HepG2 (cell line): Measurements from ENCODE around the gene BTBD7. TPM values are rescaled to one million over a fixed set of nuclear protein-coding genes. Genes with fewer than 3 reads are reported as not detected.

Experiments used
- ATAC-seq: fragments of 200-7000 bp; cut with Tn5 transposase; 3 replicates; pipeline ENCODE4 v1.9.1; 2020; ENCODE audit warnings: mild to moderate bottlenecking, moderate library complexity
- BruUV-seq: library from RNA; stranded (reverse); fragments of 400-500 nt; replicated peaks from 2 replicates; lab custom pipeline; 2021; lab: Mats Ljungman, UMichigan
- CTCF ChIA-PET: fragments of 300-600 bp; formaldehyde crosslinking; extraction: SDS; loops from one replicate; lab custom pipeline; 2021; ENCODE audit warnings: low total read pairs, inconsistent platforms, low intra/inter-chr PET ratio; lab: Yijun Ruan, JAX
- POLR2A ChIA-PET: fragments of 350-600 bp; sonication (Branson Sonifier 250); formaldehyde crosslinking; loops from one replicate; lab custom pipeline; 2020; ENCODE audit warnings: antibody characterized with exemption, inconsistent platforms; lab: Yijun Ruan, JAX
- DNase-seq: peaks from one replicate; pipeline ENCODE4 v3.0.0-alpha.2; 2015; ENCODE audit warnings: low spot score
- FAIRE-seq: peaks from 3 replicates; lab custom pipeline; 2011; peaks lifted over from hg19 to GRCh38; lab: Jason Lieb, UNC
- H2AFZ ChIP-seq: one replicate; pipeline ENCODE4 v1.6.1; 2011; ENCODE audit warnings: low read length, inconsistent platforms
- H3K27ac ChIP-seq: fragments of 300-600 bp; 3 replicates; pipeline ENCODE4 v1.8.0; 2011; ENCODE audit warnings: mixed run types, mild to moderate bottlenecking, mixed read lengths, low read length, inconsistent platforms; ENCODE audit not compliant: insufficient read depth; ENCODE audit errors: extremely low read length
- H3K27me3 ChIP-seq, 2 experiments: fragments of 200-600 bp in 1 of 2; 2 replicates in 1 of 2; 3 replicates in 1 of 2; pipeline versions ENCODE4 v1.6.0 to v1.8.0; 2011; ENCODE audit warnings: low read length in 2 of 2, mild to moderate bottlenecking in 2 of 2, moderate library complexity in 2 of 2, inconsistent platforms in 1 of 2; ENCODE audit not compliant: insufficient read depth in 2 of 2, control insufficient read depth in 1 of 2
- H3K36me3 ChIP-seq, 2 experiments: fragments of 200-600 bp in 1 of 2; replicated peaks in 1 of 2; 2 replicates in 1 of 2; 3 replicates in 1 of 2; pipeline versions ENCODE4 v1.5.1 to v1.8.0; 2011; ENCODE audit warnings: low read length in 2 of 2, inconsistent platforms in 1 of 2; ENCODE audit not compliant: insufficient read depth in 2 of 2, control insufficient read depth in 1 of 2
- H3K4me1 ChIP-seq: 2 replicates; pipeline ENCODE4 v1.5.1; 2012; ENCODE audit warnings: low read length, inconsistent platforms; ENCODE audit not compliant: insufficient read depth
- H3K4me2 ChIP-seq: 2 replicates; pipeline ENCODE4 v1.6.0; 2011; ENCODE audit warnings: low read depth, low read length, inconsistent platforms
- H3K4me3 ChIP-seq, 3 experiments: fragments of 200-600 bp in 1 of 3; sonication (generic), shearing (Covaris generic) in 1 of 3; replicated peaks in 1 of 3; 2 replicates each; pipeline ENCODE4 v1.5.1; 2011 to 2016; ENCODE audit warnings: low read length in 3 of 3, inconsistent platforms in 2 of 3, low read depth in 2 of 3, mild to moderate bottlenecking in 2 of 3, control low read depth in 1 of 3, mixed read lengths in 1 of 3; ENCODE audit not compliant: insufficient read depth in 1 of 3
- H3K79me2 ChIP-seq: one replicate; pipeline ENCODE4 v1.6.1; 2011; ENCODE audit warnings: low read length, inconsistent platforms; ENCODE audit not compliant: insufficient read depth
- H3K9ac ChIP-seq: 2 replicates; pipeline ENCODE4 v1.6.0; 2011; ENCODE audit warnings: mild to moderate bottlenecking, low read depth, low read length, inconsistent platforms; ENCODE audit not compliant: insufficient read depth
- H3K9me3 ChIP-seq: 2 replicates; pipeline ENCODE4 v1.5.1; 2012; ENCODE audit warnings: mild to moderate bottlenecking, low read length
- H4K20me1 ChIP-seq: 2 replicates; pipeline ENCODE4 v1.6.0; 2011; ENCODE audit warnings: inconsistent platforms, mild to moderate bottlenecking, low read length, moderate library complexity; ENCODE audit not compliant: insufficient read depth
- ETV5 ChIP-seq: IDR thresholded peaks from 2 replicates; pipeline ENCODE4 v1.6.1; 2018; ENCODE audit warnings: missing biosample characterization, missing genetic modification reagents, inconsistent platforms, borderline replicate concordance
- HDAC2 ChIP-seq: sonication (generic); formaldehyde crosslinking; IDR thresholded peaks from 2 replicates; pipeline ENCODE4 v1.4.0; 2020; ENCODE audit warnings: missing genetic modification reagents
- MBNL3 ChIP-seq: fragments of 250-450 bp; sonication (Bioruptor Pico); conservative IDR thresholded peaks from 2 replicates; pipeline ENCODE4 v1.8.0; 2022; ENCODE audit warnings: mild to moderate bottlenecking, inconsistent platforms
- MTF2 ChIP-seq: sonication (generic); formaldehyde crosslinking; IDR thresholded peaks from 2 replicates; pipeline ENCODE4 v1.5.0; 2020; ENCODE audit warnings: missing genetic modification reagents, borderline replicate concordance
- NR1H2 ChIP-seq: sonication (generic); formaldehyde crosslinking; IDR thresholded peaks from 2 replicates; pipeline ENCODE4 v1.8.1; 2022; ENCODE audit warnings: low read depth, missing genetic modification reagents, borderline replicate concordance
- PTBP1 ChIP-seq: fragments of 200-400 bp; formaldehyde crosslinking; IDR thresholded peaks from 2 replicates; pipeline ENCODE4 v1.6.1; 2018; ENCODE audit warnings: low read length, low read depth; ENCODE audit not compliant: poor library complexity, severe bottlenecking
- RARG ChIP-seq: sonication (generic); formaldehyde crosslinking; IDR thresholded peaks from 2 replicates; pipeline ENCODE4 v1.4.0; 2020; ENCODE audit warnings: low read depth, mild to moderate bottlenecking, missing genetic modification reagents
- RELA ChIP-seq: sonication (generic); formaldehyde crosslinking; IDR thresholded peaks from 2 replicates; pipeline ENCODE4 v1.4.0; 2020; ENCODE audit warnings: missing genetic modification reagents
- SOX13 ChIP-seq, 3 experiments: fragments of 450-650 bp in 1 of 3; sonication (generic) in 1 of 3; formaldehyde crosslinking in 1 of 3; IDR thresholded peaks in 2 of 3; conservative IDR thresholded peaks in 1 of 3; 2 replicates each; pipeline versions ENCODE4 v1.5.0 to v1.6.1; 2016 to 2020; ENCODE audit warnings: antibody characterized with exemption in 1 of 3, mild to moderate bottlenecking in 1 of 3, missing compliant biosample characterization in 1 of 3, missing genetic modification reagents in 1 of 3, moderate library complexity in 1 of 3
- SP140L ChIP-seq: sonication (generic); formaldehyde crosslinking; IDR thresholded peaks from 2 replicates; pipeline ENCODE4 v1.4.0; 2020; ENCODE audit warnings: missing genetic modification reagents, borderline replicate concordance
- SRSF1 ChIP-seq: fragments of 200-400 bp; formaldehyde crosslinking; optimal IDR thresholded peaks from 2 replicates; pipeline ENCODE3; 2017; ENCODE audit warnings: mild to moderate bottlenecking, low read depth, low read length, moderate library complexity
- U2AF2 ChIP-seq: fragments of 200-400 bp; formaldehyde crosslinking; IDR thresholded peaks from 2 replicates; pipeline ENCODE4 v1.6.1; 2017; ENCODE audit warnings: low read depth, mild to moderate bottlenecking, low read length
- ZNF12 ChIP-seq: sonication (generic); formaldehyde crosslinking; IDR thresholded peaks from 2 replicates; pipeline ENCODE4 v1.5.0; 2020; ENCODE audit warnings: missing genetic modification reagents
- ZNF629 ChIP-seq: sonication (generic); formaldehyde crosslinking; conservative IDR thresholded peaks from 2 replicates; pipeline ENCODE4 v1.5.0; 2020; ENCODE audit warnings: missing genetic modification reagents
- ZSCAN12 ChIP-seq: sonication (generic); formaldehyde crosslinking; IDR thresholded peaks from 2 replicates; pipeline ENCODE4 v1.9.0; 2021; ENCODE audit warnings: mild to moderate bottlenecking, missing genetic modification reagents
- WGBS: methylation state at CpG from one replicate; pipeline ENCODE4 v1.1.6; 2017; ENCODE audit warnings: low lambda C conversion rate; 5-methylcytosine and 5-hydroxymethylcytosine counted together
- in situ Hi-C: cut with HindIII; loops from 2 replicates; pipeline ENCODE4 v1.10.0; 2017; ENCODE audit warnings: low pct_unique_long_range_greater_than_20kb; ENCODE audit not compliant: extremely low pct_ligation_motif_present
- intact Hi-C: fragments of 100-400 bp; cut with micrococcal nuclease; formaldehyde crosslinking; loops from one replicate; pipeline ENCODE4 v1.10.0; 2022; ENCODE audit not compliant: unreplicated experiment
- polyA plus RNA-seq, 8 experiments: library from polyadenylated mRNA; depleted of rRNA in 3 of 8; stranded (reverse) in 7 of 8; unstranded in 1 of 8; fragments of >200 nt; fragmentation: Illumina TruSeq in 4 of 8; extraction: Trizol in 4 of 8; gene quantifications; 2 replicates each; pipeline versions ENCODE4 v1.2.1 to v1.2.3, GENCODE V29; 2011 to 2016; ENCODE audit warnings: low read depth in 4 of 8, missing spikeins in 1 of 8, mixed read lengths in 1 of 8; ENCODE audit not compliant: insufficient read depth in 1 of 8
- total RNA-seq, 5 experiments: library from RNA; depleted of rRNA; stranded (reverse); fragments of >200 nt; fragmentation: Illumina TruSeq; extraction: Trizol; gene quantifications; 2 replicates each; pipeline ENCODE4 v1.2.3, GENCODE V29; 2016; ENCODE audit warnings: low read depth in 1 of 5
- TF ChIP-seq, protein P1 (sequence below): sonication (generic); formaldehyde crosslinking; IDR thresholded peaks from 2 replicates; pipeline ENCODE4 v1.5.1; 2020; ENCODE audit warnings: missing genetic modification reagents, mild to moderate bottlenecking, borderline replicate concordance
- TF ChIP-seq, protein P2 (sequence below): sonication (generic); formaldehyde crosslinking; IDR thresholded peaks from 2 replicates; pipeline ENCODE4 v1.4.0; 2020; ENCODE audit warnings: mild to moderate bottlenecking, missing genetic modification reagents
- TF ChIP-seq, protein P3 (sequence below): sonication (generic); formaldehyde crosslinking; IDR thresholded peaks from 2 replicates; pipeline ENCODE4 v1.5.0; 2020; ENCODE audit warnings: mild to moderate bottlenecking, missing genetic modification reagents
- TF ChIP-seq, protein P4 (sequence below): sonication (generic); formaldehyde crosslinking; conservative IDR thresholded peaks from 2 replicates; pipeline ENCODE4 v1.5.0; 2020; ENCODE audit warnings: missing genetic modification reagents

BTBD7 gene
- total and polyA plus RNA-seq, 2 of the 13 experiments (the other 11 are each of a cell fraction or from before 2014, with no cell fraction given): 11.6 to 15.2 TPM

DNA sequence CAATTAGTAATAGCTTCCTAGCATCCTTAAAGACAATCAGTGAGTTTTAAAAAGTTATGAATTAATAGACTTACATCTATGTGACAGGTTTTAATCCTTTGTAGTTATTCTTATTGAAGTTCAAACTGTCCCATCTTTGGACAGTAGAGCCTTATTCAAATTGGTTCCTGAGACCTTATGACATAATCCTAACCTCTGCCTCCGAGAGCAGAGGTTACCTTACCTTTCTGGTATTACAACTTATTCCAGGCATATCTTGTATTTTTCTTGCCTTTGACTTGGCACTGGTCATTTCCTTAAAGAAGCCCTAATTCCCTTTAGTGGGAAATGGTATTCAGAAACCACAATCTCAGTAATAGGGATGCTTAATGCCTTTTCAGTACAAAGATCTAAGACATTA is 21.8 kb downstream of the BTBD7 start:
- Histone ChIP-seq H2AFZ (no peak overlapping the region), H3K9ac (no peak overlapping the region), H3K36me3 (no peaks in the 10 kb centered on the region; a peak in 3 of 5 replicates), H3K4me1 (no peaks in the 10 kb centered on the region), H3K79me2 (peaks cover 69% of the 10 kb centered on the region), H3K4me3 (no peak overlapping the region), H3K27me3 (no peaks in the 10 kb centered on the region; a peak in 1 of 5 replicates), H3K4me2 (no peak overlapping the region), H4K20me1 (peaks cover 7% of the 10 kb centered on the region), H3K9me3 (no peaks in the 10 kb centered on the region), H3K27ac (no peak overlapping the region)
- 86% methylated on average over 1 of the region's 1 CpG for WGBS
- ChIA-PET POLR2A (no interaction called here), CTCF (no interaction called here)
- no peak for DNase-seq
- no peak for FAIRE-seq
- BruUV-seq: no TSS peak
- ATAC-seq: no peak
- intact Hi-C loops: no loop called here
- in situ Hi-C loops: no loop called here
- TF ChIP-seq, protein P1, sequence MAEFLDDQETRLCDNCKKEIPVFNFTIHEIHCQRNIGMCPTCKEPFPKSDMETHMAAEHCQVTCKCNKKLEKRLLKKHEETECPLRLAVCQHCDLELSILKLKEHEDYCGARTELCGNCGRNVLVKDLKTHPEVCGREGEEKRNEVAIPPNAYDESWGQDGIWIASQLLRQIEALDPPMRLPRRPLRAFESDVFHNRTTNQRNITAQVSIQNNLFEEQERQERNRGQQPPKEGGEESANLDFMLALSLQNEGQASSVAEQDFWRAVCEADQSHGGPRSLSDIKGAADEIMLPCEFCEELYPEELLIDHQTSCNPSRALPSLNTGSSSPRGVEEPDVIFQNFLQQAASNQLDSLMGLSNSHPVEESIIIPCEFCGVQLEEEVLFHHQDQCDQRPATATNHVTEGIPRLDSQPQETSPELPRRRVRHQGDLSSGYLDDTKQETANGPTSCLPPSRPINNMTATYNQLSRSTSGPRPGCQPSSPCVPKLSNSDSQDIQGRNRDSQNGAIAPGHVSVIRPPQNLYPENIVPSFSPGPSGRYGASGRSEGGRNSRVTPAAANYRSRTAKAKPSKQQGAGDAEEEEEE (CRISPR knock-in tag): no peak
- no peak for TF ChIP-seq SP140L (CRISPR knock-in tag)
- TF ChIP-seq PTBP1: no peak
- no peak for TF ChIP-seq RELA (CRISPR knock-in tag)
- no peak for TF ChIP-seq ZNF12 (CRISPR knock-in tag)
- TF ChIP-seq NR1H2 (CRISPR knock-in tag): no peak
- TF ChIP-seq, protein P2, sequence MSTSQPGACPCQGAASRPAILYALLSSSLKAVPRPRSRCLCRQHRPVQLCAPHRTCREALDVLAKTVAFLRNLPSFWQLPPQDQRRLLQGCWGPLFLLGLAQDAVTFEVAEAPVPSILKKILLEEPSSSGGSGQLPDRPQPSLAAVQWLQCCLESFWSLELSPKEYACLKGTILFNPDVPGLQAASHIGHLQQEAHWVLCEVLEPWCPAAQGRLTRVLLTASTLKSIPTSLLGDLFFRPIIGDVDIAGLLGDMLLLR: no peak
- no peak for TF ChIP-seq MBNL3 (CRISPR knock-in tag)
- TF ChIP-seq, protein P3, sequence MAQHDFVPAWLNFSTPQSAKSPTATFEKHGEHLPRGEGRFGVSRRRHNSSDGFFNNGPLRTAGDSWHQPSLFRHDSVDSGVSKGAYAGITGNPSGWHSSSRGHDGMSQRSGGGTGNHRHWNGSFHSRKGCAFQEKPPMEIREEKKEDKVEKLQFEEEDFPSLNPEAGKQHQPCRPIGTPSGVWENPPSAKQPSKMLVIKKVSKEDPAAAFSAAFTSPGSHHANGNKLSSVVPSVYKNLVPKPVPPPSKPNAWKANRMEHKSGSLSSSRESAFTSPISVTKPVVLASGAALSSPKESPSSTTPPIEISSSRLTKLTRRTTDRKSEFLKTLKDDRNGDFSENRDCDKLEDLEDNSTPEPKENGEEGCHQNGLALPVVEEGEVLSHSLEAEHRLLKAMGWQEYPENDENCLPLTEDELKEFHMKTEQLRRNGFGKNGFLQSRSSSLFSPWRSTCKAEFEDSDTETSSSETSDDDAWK: no peak
- TF ChIP-seq ZNF629 (CRISPR knock-in tag): no peak
- no peak for TF ChIP-seq ZSCAN12 (CRISPR knock-in tag)
- no peak for TF ChIP-seq SOX13 (IDR thresholded peaks at IDR 0.05)
- TF ChIP-seq SOX13 (CRISPR knock-in tag; conservative IDR thresholded peaks at IDR 0.05 in 1 of 2, IDR thresholded peaks at IDR 0.05 in 1 of 2): no peak
- TF ChIP-seq U2AF2: no peak
- TF ChIP-seq, protein P4, sequence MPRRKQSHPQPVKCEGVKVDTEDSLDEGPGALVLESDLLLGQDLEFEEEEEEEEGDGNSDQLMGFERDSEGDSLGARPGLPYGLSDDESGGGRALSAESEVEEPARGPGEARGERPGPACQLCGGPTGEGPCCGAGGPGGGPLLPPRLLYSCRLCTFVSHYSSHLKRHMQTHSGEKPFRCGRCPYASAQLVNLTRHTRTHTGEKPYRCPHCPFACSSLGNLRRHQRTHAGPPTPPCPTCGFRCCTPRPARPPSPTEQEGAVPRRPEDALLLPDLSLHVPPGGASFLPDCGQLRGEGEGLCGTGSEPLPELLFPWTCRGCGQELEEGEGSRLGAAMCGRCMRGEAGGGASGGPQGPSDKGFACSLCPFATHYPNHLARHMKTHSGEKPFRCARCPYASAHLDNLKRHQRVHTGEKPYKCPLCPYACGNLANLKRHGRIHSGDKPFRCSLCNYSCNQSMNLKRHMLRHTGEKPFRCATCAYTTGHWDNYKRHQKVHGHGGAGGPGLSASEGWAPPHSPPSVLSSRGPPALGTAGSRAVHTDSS: no peak
- no peak for TF ChIP-seq SRSF1
- TF ChIP-seq RARG (CRISPR knock-in tag): no peak
- no peak for TF ChIP-seq MTF2
- no peak for TF ChIP-seq HDAC2 (CRISPR knock-in tag)
- TF ChIP-seq ETV5: no peak
